ENCODE results near the gene GPR155.
"Not testable (repeated sequence)": the region's sequence is repeated elsewhere in the genome, so short reads cannot be mapped to it uniquely, and the experiment has no call there.

The GPR155 gene

DNA sequence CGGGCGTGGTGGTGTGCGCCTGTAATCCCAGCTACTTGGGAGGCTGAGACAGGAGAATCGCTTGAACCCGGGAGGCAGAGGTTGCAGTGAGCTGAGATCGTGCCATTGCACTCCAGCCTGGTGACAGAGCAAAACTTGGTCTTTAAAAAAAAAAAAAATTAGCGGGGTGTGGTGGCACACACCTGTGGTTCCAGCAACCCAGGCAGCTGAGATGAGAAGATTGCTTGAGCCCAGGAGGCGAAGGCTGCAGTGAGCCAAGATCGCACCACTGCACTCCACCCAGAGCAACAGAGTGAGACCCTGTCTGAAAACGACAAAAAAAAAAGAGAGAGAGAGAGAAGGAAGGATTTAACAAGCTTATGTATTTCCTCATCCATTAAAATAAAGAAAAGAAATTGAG lies 2.7 kb upstream of the GPR155 start:
- not testable (repeated sequence) for DNase-seq

DNA sequence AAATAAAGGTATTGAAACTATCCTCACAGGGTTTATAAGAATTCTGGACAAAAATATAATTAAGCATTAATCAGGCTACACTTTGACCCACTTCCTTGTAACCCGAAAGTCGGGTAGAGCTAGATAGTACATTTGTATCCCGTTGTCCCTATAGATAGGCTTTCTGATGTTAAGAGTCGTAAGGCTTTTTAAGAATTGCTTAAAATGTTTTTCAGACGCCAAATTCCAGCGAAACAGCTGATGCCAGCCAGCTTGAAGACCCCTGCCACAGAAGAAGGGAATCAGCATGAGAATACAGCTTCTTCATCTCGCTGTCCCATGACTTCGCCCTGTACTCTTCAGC lies 962 bp upstream of the GPR155 start:
- no peak for DNase-seq

DNA sequence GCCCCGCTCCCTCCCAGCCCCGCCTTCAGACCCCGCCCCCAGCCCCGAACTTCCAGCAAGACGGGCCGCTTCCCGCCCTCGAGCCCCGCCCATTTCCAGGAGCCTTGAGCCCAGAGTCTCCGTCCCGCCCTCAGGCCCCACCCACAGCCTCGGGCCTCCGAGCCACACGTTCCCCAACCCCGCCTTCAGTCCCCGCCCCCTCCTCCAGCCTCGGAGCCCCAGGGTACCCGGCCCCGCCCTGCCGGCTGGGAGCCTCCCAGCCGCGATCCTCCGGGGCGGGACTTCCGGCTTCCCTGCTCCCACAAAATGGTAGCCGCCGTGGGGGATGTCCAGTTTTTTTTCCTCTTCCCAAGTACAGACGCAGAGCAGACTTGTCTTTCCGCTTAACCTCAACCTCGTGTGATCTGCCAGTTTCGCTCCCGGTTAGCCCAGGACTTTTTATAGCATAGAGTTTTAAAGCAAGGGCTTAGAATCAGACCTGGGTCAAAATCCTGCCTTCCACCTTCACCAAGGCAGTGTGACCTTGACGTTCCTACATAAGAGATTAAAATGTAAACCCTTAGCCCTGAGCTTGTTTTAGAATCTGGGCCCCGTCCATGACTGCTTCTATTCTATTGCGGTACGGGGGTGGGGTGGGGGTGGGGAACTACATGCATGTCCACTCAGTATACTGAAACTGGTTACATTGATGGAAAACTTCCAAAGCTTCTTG lies 435 bp upstream of the GPR155 start:
- DNase-seq: peak; percentile 99

DNA sequence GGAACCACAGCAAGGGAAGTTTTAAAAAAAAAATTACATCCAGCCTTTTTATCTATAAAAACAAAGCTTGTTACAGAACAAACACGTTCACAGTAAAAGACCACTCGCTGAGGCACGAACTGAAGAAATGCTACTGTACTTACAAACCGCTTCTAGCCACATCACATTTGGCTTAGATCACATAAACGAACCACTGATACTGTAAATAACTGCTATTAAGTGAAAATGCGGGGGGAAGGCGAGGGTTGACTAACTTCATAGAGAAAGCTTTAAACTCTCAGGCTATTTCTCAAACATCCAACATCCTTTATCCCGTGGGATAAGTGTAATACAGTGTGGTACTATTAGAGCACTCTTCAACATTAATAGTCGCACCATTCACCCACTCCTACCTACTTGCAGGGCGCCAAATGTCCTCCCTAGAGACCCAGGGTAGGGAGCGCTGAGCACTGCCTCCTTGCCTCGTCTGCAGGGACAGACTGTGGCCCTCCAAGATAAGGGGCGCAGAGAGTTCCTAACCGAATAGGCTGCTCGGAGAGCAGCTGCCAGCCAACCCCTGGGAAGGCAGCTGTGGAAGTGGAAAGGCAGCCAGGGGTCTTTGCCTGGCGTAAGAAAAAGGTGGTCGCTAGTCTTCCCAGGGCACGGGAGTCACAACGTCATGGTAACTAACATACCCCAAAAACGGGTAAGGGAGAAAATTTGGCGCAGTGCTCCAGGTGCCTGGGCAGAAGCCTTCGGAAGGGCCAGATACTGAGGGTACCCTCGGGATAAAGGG lies 854 bp downstream of the GPR155 start:
- DNase-seq: peak; percentile 74

DNA sequence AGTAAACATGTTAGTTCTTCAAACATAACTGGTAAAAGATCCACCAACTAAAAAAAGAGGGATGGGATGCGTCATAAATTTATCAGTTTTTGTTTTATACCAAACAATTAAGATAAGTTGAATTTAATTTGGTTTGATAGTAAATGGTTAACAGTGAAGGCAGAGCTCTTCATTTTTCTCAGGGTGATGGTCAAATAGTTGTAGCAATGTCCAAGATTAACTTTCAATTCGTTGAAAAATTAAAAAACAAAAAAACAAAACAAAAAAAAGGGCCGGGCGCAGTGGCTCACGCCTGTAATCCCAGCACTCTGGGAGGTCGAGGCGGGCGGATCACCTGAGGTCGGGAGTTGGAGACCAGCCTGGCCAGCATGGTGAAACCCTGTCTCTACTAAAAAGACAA lies 1.8 kb downstream of the GPR155 start:
- not testable (repeated sequence) for DNase-seq

DNA sequence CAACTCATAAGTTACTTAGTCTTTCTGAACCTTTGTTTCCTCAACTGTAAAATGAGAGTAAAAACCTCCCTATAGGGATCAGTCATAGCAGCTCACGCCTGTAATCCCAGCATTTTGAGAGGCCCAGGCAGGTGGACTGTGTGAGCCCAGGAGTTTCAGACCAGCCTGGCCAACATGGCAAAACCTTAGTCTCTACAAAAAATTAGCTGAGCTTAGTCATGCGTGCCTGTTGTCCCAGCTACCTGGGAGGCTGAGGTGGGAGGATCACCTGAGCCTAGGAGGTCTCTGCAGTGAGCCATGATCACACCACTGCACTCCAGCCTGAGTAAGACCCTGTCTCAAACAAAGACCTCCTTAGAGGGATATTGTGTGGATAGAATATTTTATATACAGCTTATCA lies 2.3 kb downstream of the GPR155 start:
- DNase-seq: no peak

DNA sequence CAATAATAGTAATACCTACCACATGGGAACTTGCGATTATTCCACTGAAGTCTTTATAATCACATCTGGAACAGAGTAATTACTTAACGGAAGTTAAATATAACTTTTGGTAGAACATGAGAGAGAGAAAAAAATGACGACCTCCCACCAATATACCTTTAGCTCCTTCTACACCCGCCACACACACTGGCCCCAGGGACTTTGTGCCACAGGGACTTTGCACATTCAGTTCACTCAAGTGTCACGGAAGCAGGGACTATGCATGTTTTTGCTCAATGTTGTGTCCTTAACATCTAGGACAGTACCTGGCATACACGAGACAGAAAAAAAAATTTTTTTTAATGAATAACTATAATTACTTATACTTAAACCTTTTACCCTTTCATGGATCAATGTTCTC lies 4.0 kb downstream of the GPR155 start:
- DNase-seq: no peak

DNA sequence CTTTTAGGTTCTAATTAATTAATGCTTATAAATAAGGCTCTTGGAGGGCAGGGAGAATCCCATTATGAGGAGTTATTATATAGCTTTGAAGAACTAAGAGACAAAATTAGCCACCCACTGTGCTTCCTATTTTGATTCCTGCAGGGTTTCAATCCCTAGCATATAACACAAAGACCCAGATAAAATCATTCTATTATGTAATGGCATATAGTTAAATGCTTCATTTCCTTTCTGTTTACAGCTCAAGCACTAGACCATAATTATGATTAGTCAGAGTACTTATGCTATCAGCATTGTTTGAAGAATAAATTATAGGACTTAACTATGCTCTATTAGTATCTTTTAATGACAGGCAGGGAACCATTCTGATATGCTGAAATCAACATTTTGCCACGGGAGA lies 9.1 kb downstream of the GPR155 start:
- DNase-seq: no peak

DNA sequence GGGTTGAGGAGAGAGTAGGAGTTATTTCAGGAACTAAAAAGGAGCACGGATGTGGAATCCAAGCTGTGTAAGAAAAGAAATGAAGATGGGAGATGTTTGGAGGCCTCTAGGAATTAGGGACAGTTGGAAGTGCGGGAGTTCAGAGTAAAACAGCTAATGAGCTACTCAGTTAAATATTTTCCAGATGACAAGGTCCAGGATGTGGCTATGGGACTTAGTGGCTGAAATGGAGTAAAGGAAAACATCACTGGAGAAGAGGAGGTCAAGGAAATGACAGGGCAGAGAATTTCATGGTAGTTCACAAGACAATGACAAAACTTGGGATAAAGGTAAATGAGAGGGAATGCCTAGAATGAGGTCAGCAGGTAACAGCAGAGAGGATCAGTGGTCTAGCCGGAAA lies 13.0 kb downstream of the GPR155 start:
- no peak for DNase-seq

DNA sequence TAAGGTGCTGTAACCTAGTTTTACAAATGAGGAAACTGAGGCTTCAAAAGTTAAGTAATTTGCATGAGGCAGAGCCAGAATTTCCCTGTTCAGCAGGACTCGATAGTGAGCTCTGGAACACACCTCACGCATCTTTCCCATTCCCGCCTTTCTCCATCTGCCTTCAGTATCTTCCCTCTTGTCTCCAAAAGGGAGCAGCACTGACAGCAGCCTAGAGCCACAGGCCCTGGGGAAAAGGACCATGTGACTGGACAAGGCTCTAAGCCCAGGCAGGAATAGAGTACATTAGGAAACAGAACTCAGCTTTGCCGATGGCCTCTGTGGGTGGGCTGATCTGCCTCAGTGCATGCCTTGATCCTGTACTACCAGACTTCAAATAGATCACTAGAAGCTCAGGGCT lies 21.5 kb downstream of the GPR155 start:
- DNase-seq: no peak

DNA sequence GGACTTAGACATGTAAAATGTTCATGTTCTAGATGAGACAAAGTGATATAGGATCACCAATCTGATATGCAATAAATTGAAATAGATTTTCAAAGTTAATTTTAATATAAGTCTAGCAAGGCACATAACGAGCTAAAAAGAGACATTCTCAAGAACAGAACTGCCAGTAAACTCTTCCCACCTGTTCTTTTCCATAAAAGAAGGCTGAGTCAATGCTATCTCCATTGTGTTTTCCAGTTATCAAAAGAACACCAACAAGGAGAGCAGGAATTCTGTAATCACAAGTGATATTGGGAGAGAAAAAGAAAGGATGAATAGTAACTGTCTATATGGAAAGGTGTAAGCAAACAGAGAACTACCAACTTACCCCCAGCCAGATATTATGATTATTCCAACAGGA lies 25.6 kb downstream of the GPR155 start:
- DNase-seq: no peak

DNA sequence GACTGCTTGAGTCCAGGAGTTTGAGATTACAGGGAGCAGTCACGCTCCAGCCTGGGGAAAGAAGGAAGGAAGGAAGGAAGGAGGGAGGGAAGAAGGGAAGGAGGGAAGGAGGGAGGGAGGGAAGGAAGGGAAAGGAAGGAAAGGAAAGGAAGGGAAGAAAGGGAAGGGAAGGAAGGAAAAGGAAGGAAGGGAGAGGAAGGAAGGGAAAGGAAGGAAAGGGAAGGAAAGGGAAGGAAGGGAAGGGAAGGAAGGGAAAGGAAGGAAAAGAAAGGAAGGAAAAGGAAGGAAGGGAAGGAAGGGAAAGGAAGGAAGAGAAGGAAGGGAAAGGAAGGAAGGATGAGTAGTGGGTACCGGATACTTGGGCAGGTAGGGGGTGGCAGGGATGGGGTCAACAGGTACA lies 32.3 kb downstream of the GPR155 start:
- no peak for DNase-seq

DNA sequence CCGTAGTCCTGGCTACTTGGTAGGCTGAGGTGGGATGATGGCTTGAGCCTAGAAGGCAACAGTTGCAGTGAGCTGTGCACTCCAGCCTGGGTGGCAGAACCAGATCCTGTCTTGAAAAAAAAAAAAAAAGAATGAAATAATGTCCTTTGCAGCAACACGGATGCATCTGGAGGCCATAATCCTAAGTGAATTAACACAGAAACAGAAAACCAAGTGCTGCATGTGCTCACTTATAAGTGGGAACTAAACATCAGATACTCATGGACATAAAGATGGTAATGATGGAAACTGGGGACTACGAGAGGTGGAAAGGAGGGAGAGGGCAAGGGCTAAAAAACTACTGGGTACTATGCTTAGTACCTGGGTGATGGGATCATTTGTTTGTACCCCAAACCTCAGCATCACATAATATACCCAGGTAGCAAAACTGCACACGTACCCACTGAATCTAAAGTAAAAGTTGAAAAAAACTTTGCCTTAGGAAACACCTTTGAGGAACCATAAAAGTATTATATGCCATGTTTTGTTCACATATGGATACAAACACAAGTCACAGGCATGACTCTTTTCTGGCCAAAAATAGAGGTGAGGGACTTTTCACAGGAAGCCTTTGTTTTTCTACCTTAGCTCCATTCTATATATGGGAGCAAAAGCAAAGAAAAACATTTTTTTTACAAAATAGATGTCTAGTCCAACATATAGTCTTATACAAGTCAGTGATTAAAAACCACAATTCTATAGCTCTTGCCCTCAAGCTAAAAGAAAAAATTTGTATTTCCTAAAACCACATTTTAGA lies 36.6 kb downstream of the GPR155 start:
- no peak for DNase-seq

DNA sequence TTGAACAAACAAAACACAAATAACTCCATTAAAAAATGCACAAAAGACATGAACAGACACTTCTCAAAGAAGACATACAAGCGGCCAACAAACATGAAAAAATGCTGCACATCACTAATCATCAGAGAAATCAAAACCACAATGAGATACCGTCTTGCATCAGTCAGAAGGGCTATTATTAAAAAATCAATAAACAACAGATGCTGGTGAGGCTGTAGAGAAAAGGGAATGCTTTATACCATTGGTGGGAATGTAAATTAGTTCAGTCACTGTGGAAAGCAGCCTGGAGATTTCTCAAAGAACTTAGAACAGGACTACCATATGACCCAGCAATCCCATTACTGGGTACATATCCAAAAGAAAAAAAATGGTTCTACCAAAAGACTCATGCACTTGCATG lies 37.8 kb downstream of the GPR155 start:
- DNase-seq: no peak

DNA sequence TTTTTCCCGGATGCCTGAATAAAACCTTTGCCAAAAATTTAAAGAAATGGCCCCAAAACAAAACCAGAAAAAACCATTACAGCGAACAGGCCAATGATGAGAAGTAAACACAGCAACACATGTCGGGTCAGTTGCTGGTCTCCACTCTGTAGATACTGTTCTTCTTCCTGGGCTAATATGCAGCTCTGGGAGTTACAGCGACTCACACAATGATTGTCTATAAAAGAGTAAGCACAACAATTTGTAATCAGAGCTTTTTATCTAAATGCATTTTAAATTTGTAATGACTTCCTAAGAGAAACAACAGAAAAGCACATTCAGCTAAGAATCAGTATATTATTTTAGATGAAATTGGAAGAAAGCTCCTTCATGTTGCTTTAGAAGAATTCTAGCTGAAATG lies 40.3 kb downstream of the GPR155 start:
- no peak for DNase-seq

DNA sequence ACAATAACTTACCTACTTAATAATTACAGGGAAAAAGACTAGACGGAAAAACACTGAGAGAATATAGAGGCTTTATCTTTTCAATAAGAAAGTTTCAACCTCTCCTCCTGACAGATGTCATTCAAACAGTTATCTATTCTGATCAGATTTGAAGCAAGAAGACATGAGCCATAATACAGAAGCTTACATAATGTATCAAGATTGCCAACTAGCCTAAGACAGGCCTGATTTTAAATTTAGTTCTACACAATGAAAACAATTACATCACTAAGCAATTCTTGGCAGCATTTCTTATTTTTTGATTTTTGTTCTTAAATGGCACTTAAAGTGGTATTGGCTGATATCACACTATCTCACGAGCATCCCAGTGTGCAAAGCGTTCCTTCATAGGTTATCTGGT lies 41.6 kb downstream of the GPR155 start:
- no peak for DNase-seq

DNA sequence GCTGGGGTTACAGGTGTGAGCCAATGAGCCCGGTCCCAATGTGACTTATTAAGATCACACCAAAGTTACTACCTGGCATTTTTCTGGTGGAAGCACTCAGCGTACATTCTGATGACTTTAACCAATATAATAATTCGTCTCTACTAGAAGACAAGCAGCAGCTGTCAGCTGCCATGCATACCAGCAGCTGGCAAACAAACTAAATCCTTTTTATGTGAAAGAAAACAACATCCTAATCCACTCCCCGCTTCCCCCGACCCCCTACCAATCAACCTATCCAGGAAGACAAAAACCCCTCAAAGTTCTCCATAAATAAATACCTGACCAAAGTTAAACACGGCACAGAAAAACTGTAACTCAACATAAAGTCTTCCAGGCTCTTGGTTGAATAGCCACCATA lies 42.1 kb downstream of the GPR155 start:
- DNase-seq: no peak

DNA sequence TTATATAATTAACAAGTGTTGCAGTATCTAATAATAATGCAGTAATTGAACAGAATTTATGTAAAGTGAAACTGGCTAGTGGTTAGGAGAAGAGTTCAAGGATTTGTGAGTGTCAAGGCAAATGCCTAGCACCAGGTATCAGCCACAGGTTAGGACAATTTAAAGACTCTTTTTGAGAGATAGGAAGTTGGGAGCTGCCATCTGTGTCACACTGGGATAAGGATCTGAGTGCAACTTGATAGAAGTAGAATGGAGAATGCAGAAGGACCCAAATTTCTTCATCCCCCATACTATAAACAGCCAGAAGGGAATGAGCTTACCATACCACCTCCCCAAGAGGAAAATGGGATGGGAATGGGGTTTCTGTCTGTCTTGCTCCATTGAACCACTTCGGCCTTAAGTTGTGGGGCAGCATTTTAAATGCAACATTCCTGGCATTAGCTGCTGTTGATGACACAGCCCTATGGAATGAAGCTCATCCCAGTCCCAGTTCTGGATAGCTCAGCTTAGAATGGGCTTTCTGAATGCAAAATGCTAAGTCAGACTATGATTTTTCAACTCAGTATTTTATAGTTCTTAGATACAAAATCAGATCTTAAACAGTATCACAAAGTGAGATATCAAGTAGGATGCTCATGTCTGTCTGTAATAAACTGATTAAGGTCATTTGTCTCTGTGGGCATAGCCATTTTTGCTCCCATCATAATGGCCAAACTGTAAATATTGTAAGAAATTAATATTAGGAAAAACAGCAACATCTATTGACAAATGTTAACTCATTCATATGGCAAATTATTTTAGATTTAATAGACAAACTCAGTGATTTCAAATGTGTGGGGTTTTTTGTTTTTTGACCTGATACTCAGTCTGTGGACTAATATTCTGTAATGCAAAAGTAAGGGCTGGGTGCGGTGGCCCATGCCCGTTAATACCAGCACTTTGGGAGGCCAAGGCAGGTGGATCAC lies 44.0 kb downstream of the GPR155 start:
- DNase-seq: no peak

DNA sequence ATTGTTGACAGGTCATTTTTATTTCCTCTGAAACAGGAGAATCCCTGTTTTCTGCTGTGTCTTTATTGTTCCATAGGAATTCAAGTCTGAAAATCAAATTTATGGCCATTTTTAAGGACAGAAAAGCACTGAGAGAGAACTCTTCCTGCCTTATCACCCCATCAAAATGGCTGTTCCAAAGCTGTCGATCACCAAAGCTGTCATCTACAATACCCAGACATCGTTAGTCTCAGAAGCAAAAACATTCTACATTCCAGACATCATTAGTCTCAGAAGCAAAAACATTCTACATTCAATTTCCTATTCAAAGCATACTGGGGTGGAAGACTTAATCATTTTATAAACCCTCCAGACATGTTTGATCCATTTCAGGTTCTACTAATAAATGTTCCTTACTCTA lies 46.9 kb downstream of the GPR155 start:
- no peak for DNase-seq

DNA sequence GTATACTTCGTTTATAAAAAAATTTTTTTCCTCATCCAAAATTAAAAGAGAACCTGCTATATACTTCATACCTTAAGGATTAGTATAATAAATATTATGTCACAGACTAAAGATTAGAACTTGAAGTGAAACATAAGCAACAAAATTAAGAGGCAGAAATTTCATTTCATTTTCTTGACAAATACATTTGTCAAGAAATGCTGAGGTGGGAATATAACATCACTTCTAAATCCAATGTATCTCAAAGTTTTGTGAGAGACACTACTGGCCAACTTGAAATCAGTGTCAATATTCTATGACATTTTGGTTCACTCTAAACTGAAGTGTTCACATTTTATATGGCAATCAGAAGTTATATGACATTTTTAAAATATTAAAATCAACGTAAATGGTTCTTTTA lies 47.5 kb downstream of the GPR155 start:
- no peak for DNase-seq

DNA sequence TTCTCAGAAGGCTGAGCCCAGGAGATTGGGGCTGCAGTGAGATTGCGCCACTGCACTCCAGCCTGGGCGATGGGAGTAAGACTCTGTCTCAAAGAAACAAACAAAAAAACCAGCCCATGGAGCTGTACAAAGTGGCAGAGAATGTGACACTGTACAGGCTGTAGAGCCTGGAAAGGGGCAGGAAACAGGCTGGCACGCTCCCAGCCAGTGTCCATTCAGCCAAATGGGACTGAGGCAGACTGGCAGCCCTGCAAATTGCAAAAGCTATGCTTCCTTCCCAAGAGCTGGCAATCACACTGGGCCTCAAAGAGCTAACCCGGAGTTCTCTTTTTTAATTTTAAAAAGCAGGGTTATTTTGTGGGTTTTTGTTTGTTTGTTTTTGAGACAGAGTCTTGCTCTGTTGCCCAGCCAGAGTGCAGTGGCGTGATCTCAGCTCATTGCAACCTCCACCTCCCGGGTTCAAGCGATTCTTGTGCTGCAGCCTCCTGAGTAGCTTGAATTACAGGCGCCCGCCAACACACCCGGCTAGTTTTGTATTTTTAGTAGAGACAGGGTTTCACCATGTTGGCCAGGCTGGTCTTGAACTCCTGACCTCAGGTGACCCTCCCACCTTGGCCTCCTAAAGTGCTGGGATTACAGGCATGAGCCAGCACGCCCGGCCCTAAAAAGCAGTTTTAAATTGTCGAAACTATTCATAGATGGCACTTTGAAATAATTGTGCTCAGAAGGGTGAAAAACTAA lies 48.5 kb downstream of the GPR155 start:
- DNase-seq: no peak

DNA sequence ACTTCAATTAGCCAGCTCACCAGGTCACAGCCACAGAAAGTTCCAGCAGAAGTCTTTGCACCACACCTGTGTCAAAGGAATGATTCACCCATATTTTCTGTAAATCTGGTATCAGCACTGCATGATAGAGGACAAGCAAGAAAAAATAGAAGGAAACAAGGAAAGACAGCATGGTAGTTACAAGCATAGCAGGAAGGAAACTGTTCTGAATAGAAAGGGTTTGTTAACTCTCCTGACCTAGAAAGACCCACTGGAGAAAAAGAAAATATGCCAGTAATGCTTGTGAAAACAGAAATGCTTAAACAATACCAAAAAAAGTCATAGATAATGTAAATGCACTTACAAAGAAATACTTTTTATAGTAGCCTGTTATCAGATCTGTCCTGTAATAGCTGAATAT lies 50.5 kb downstream of the GPR155 start:
- no peak for DNase-seq
